ENCODE measurements around the gene ZNF48.

ZNF48 gene

GRCh38 chr16:30414159-30414558 lies 18.9 kb downstream of the ZNF48 start:
- no peak overlapping the region for H3K27ac ChIP-seq (ENCODE audit: low read length)
- H3K27me3 ChIP-seq (ENCODE audit: low read depth, low read length): no peaks in the 10 kb centered on the region
- H3K4me1 ChIP-seq (ENCODE audit: low read length): peaks cover 18% of the 10 kb centered on the region
- peaks cover 33% of the 10 kb centered on the region for H3K79me2 ChIP-seq (ENCODE audit: low read length)
- no peaks in the 10 kb centered on the region for H3K9me3 ChIP-seq (ENCODE audit: insufficient read depth, low read length)
- peaks cover 5% of the 10 kb centered on the region; the same call in 1 of the 2 replicates for H4K20me1 ChIP-seq (ENCODE audit: insufficient read depth, low read length)
- H2AFZ ChIP-seq (ENCODE audit: low read depth, low read length): no peak overlapping the region
- TF ChIP-seq EZH2phosphoT487 (IDR thresholded peaks at IDR 0.05; ENCODE audit: low read depth): no peak
- TF ChIP-seq CTCF (IDR thresholded peaks at IDR 0.05; ENCODE audit: low read depth, low read length): no peak
- H3K4me3 ChIP-seq (ENCODE audit: low read length): no peak overlapping the region
- H3K4me2 ChIP-seq (ENCODE audit: low read length): no peak overlapping the region
- peaks cover 31% of the 10 kb centered on the region for H3K36me3 ChIP-seq (replicated peaks; ENCODE audit: low read depth, low read length)
- no peak overlapping the region for H3K9ac ChIP-seq (ENCODE audit: low read length)

GRCh38 chr16:30416047-30416603 lies 20.9 kb downstream of the ZNF48 start:
- Histone ChIP-seq H3K9ac (ENCODE audit: low read length) (no peak overlapping the region), H3K4me1 (ENCODE audit: low read length) (peaks cover 15% of the 10 kb centered on the region), H3K36me3 (replicated peaks; ENCODE audit: low read depth, low read length) (peaks cover 35% of the 10 kb centered on the region), H3K4me3 (ENCODE audit: low read length) (no peak overlapping the region), H3K27ac (ENCODE audit: low read length) (no peak overlapping the region), H3K9me3 (ENCODE audit: insufficient read depth, low read length) (no peaks in the 10 kb centered on the region), H3K4me2 (ENCODE audit: low read length) (no peak overlapping the region), H3K27me3 (ENCODE audit: low read depth, low read length) (no peaks in the 10 kb centered on the region), H4K20me1 (ENCODE audit: insufficient read depth, low read length) (peaks cover 8% of the 10 kb centered on the region; the same call in 1 of the 2 replicates), H2AFZ (ENCODE audit: low read depth, low read length) (no peak overlapping the region), H3K79me2 (ENCODE audit: low read length) (peaks cover 36% of the 10 kb centered on the region)
- no peak for TF ChIP-seq EZH2phosphoT487 (IDR thresholded peaks at IDR 0.05; ENCODE audit: low read depth)
- no peak for TF ChIP-seq CTCF (IDR thresholded peaks at IDR 0.05; ENCODE audit: low read depth, low read length)

- peaks cover 36% of the 10 kb centered on the region for H3K79me2 ChIP-seq (ENCODE audit: low read length)
- no peak overlapping the region for H3K9ac ChIP-seq (ENCODE audit: low read length)
- no peak overlapping the region for H3K4me3 ChIP-seq (ENCODE audit: low read length)
- H3K9me3 ChIP-seq (ENCODE audit: insufficient read depth, low read length): no peaks in the 10 kb centered on the region
- TF ChIP-seq EZH2phosphoT487 (IDR thresholded peaks at IDR 0.05; ENCODE audit: low read depth): no peak
- no peak for TF ChIP-seq CTCF (IDR thresholded peaks at IDR 0.05; ENCODE audit: low read depth, low read length)
- no peak overlapping the region for H3K27ac ChIP-seq (ENCODE audit: low read length)
- no peak overlapping the region for H3K4me2 ChIP-seq (ENCODE audit: low read length)
- peaks cover 30% of the 10 kb centered on the region for H3K36me3 ChIP-seq (replicated peaks; ENCODE audit: low read depth, low read length)
- H3K27me3 ChIP-seq (ENCODE audit: low read depth, low read length): no peaks in the 10 kb centered on the region
- H3K4me1 ChIP-seq (ENCODE audit: low read length): peaks cover 15% of the 10 kb centered on the region
- peaks cover 8% of the 10 kb centered on the region; the same call in 1 of the 2 replicates for H4K20me1 ChIP-seq (ENCODE audit: insufficient read depth, low read length)
- no peak overlapping the region for H2AFZ ChIP-seq (ENCODE audit: low read depth, low read length)
These were observed 21.7 kb downstream of the ZNF48 start for GRCh38 chr16:30416624-30417528.
